ENCODE results near the gene GLP2R. TPM values are rescaled to one million over a fixed set of nuclear protein-coding genes. Genes with fewer than 3 reads are reported as not detected.
"Not testable (repeated sequence)": the region's sequence is repeated elsewhere in the genome, so short reads cannot be mapped to it uniquely, and the experiment has no call there.

GLP2R gene
- not detected in 2 replicates for total RNA-seq

- Mint-ChIP-seq H3K27ac (no peak within 1 kb of the TSS), H3K36me3 (ENCODE audit: low read depth) (no peaks in the 10 kb centered on the region)
- no peak for DNase-seq
Measured at GRCh38 chr17:9825641-9826150, at the start of gene GLP2R. GLP2R (plus strand) TSS chr17:9825924; CDS start chr17:9826064, 140 bp downstream.

GRCh38 chr17:9776911-9777310 lies 48.8 kb upstream of the GLP2R start:
- H3K9me3 Mint-ChIP-seq: no peaks in the 10 kb centered on the region
- H3K27me3 Mint-ChIP-seq: no peaks in the 10 kb centered on the region
- H3K36me3 Mint-ChIP-seq (ENCODE audit: low read depth): no peaks in the 10 kb centered on the region
- H3K4me1 Mint-ChIP-seq: no peaks in the 10 kb centered on the region
- intact Hi-C loops (cut with micrococcal nuclease): no loop called here
- DNase-seq: no peak
- H3K27ac Mint-ChIP-seq: no peak overlapping the region
- H3K4me3 Mint-ChIP-seq: no peak overlapping the region

More at GRCh38 chr17:9825641-9826150, at the start of gene GLP2R:
- no peaks in the 10 kb centered on the region for H3K4me1 Mint-ChIP-seq
- intact Hi-C loops (cut with micrococcal nuclease): no loop called here
- no peak within 1 kb of the TSS for H3K4me3 Mint-ChIP-seq
- H3K27me3 Mint-ChIP-seq: no peaks in the 10 kb centered on the region
- no peaks in the 10 kb centered on the region for H3K9me3 Mint-ChIP-seq

- no peaks in the 10 kb centered on the region for H3K27me3 Mint-ChIP-seq
- DNase-seq: no peak
- H3K27ac Mint-ChIP-seq: no peak overlapping the region
- no peaks in the 10 kb centered on the region for H3K9me3 Mint-ChIP-seq
- no peaks in the 10 kb centered on the region for H3K4me1 Mint-ChIP-seq
- no peak overlapping the region for H3K4me3 Mint-ChIP-seq
- intact Hi-C loops (cut with micrococcal nuclease): no loop called here
- no peaks in the 10 kb centered on the region for H3K36me3 Mint-ChIP-seq (ENCODE audit: low read depth)
Measured at GRCh38 chr17:9780552-9780951, 45.2 kb upstream of the GLP2R start.

- H3K27me3 Mint-ChIP-seq: no peaks in the 10 kb centered on the region
- H3K27ac Mint-ChIP-seq: no peak overlapping the region
- DNase-seq: no peak
- H3K36me3 Mint-ChIP-seq (ENCODE audit: low read depth): no peaks in the 10 kb centered on the region
- intact Hi-C loops (cut with micrococcal nuclease): no loop called here
- H3K9me3 Mint-ChIP-seq: no peaks in the 10 kb centered on the region
- no peaks in the 10 kb centered on the region for H3K4me1 Mint-ChIP-seq
- no peak overlapping the region for H3K4me3 Mint-ChIP-seq
Measured at GRCh38 chr17:9783050-9783449, 42.7 kb upstream of the GLP2R start.

- H3K27me3 Mint-ChIP-seq; H3K36me3 Mint-ChIP-seq (ENCODE audit: low read depth); H3K27ac Mint-ChIP-seq; H3K4me1 Mint-ChIP-seq; H3K4me3 Mint-ChIP-seq; H3K9me3 Mint-ChIP-seq; intact Hi-C loops (cut with micrococcal nuclease); DNase-seq: not testable (repeated sequence)
Measured at GRCh38 chr17:9783465-9783864, 42.3 kb upstream of the GLP2R start.

- no peak for DNase-seq
- no peak overlapping the region for H3K4me3 Mint-ChIP-seq
- no peak overlapping the region for H3K27ac Mint-ChIP-seq
- intact Hi-C loops (cut with micrococcal nuclease): no loop called here
- no peaks in the 10 kb centered on the region for H3K36me3 Mint-ChIP-seq (ENCODE audit: low read depth)
- H3K4me1 Mint-ChIP-seq: no peaks in the 10 kb centered on the region
- H3K27me3 Mint-ChIP-seq: no peaks in the 10 kb centered on the region
- H3K9me3 Mint-ChIP-seq: no peaks in the 10 kb centered on the region
Measured at GRCh38 chr17:9784544-9784943, 41.2 kb upstream of the GLP2R start.

- Mint-ChIP-seq H3K4me3 (no peak overlapping the region), H3K4me1 (no peaks in the 10 kb centered on the region), H3K27me3 (no peaks in the 10 kb centered on the region), H3K36me3 (ENCODE audit: low read depth) (no peaks in the 10 kb centered on the region), H3K9me3 (no peaks in the 10 kb centered on the region), H3K27ac (no peak overlapping the region)
- DNase-seq: no peak
- intact Hi-C loops (cut with micrococcal nuclease): no loop called here
Measured at GRCh38 chr17:9788601-9789000, 37.1 kb upstream of the GLP2R start.

GRCh38 chr17:9790316-9790715 lies 35.4 kb upstream of the GLP2R start:
- Mint-ChIP-seq H3K27ac (no peak overlapping the region), H3K4me1 (no peaks in the 10 kb centered on the region), H3K4me3 (no peak overlapping the region), H3K36me3 (ENCODE audit: low read depth) (no peaks in the 10 kb centered on the region), H3K9me3 (no peaks in the 10 kb centered on the region), H3K27me3 (no peaks in the 10 kb centered on the region)
- no peak for DNase-seq
- intact Hi-C loops (cut with micrococcal nuclease): no loop called here

- H3K36me3 Mint-ChIP-seq (ENCODE audit: low read depth): no peaks in the 10 kb centered on the region
- H3K4me1 Mint-ChIP-seq: no peaks in the 10 kb centered on the region
- H3K27me3 Mint-ChIP-seq: no peaks in the 10 kb centered on the region
- DNase-seq: no peak
- H3K27ac Mint-ChIP-seq: no peak within 1 kb of the TSS
- H3K9me3 Mint-ChIP-seq: no peaks in the 10 kb centered on the region
- H3K4me3 Mint-ChIP-seq: no peak within 1 kb of the TSS
- intact Hi-C loops (cut with micrococcal nuclease): no loop called here
Measured at GRCh38 chr17:9790889-9791876, 34.5 kb upstream of the GLP2R start, which contains the start of gene DHRS7C. DHRS7C (minus strand) TSS chr17:9791592; CDS start chr17:9791284, 308 bp downstream.

GRCh38 chr17:9792181-9792840 lies 33.4 kb upstream of the GLP2R start:
- H3K4me3 Mint-ChIP-seq: no peak overlapping the region
- DNase-seq: no peak
- intact Hi-C loops (cut with micrococcal nuclease): no loop called here
- H3K36me3 Mint-ChIP-seq (ENCODE audit: low read depth): no peaks in the 10 kb centered on the region
- no peak overlapping the region for H3K27ac Mint-ChIP-seq
- H3K27me3 Mint-ChIP-seq: no peaks in the 10 kb centered on the region
- no peaks in the 10 kb centered on the region for H3K4me1 Mint-ChIP-seq
- H3K9me3 Mint-ChIP-seq: no peaks in the 10 kb centered on the region

GRCh38 chr17:9798008-9798407 lies 27.7 kb upstream of the GLP2R start:
- Mint-ChIP-seq H3K27ac (no peak overlapping the region), H3K4me3 (no peak overlapping the region), H3K9me3 (no peaks in the 10 kb centered on the region), H3K4me1 (no peaks in the 10 kb centered on the region), H3K27me3 (no peaks in the 10 kb centered on the region), H3K36me3 (ENCODE audit: low read depth) (no peaks in the 10 kb centered on the region)
- intact Hi-C loops (cut with micrococcal nuclease): no loop called here
- no peak for DNase-seq

GRCh38 chr17:9798724-9799123 lies 27.0 kb upstream of the GLP2R start:
- no peaks in the 10 kb centered on the region for H3K4me1 Mint-ChIP-seq
- H3K27me3 Mint-ChIP-seq: no peaks in the 10 kb centered on the region
- intact Hi-C loops (cut with micrococcal nuclease): no loop called here
- no peak overlapping the region for H3K4me3 Mint-ChIP-seq
- no peaks in the 10 kb centered on the region for H3K36me3 Mint-ChIP-seq (ENCODE audit: low read depth)
- no peaks in the 10 kb centered on the region for H3K9me3 Mint-ChIP-seq
- H3K27ac Mint-ChIP-seq: no peak overlapping the region
- DNase-seq: no peak

- no peak for DNase-seq
- Mint-ChIP-seq H3K4me3 (no peak overlapping the region), H3K36me3 (ENCODE audit: low read depth) (no peaks in the 10 kb centered on the region), H3K27ac (no peak overlapping the region), H3K4me1 (no peaks in the 10 kb centered on the region), H3K27me3 (no peaks in the 10 kb centered on the region), H3K9me3 (no peaks in the 10 kb centered on the region)
- intact Hi-C loops (cut with micrococcal nuclease): no loop called here
Measured at GRCh38 chr17:9801505-9801904, 24.2 kb upstream of the GLP2R start.

GRCh38 chr17:9802294-9802693 lies 23.4 kb upstream of the GLP2R start:
- Mint-ChIP-seq H3K4me3 (no peak overlapping the region), H3K27ac (no peak overlapping the region), H3K4me1 (no peaks in the 10 kb centered on the region), H3K36me3 (ENCODE audit: low read depth) (no peaks in the 10 kb centered on the region), H3K9me3 (no peaks in the 10 kb centered on the region), H3K27me3 (no peaks in the 10 kb centered on the region)
- DNase-seq: no peak
- intact Hi-C loops (cut with micrococcal nuclease): no loop called here

Measured in activated CD4-positive, alpha-beta T cell treated with anti-CD3 and anti-CD28 coated beads, Interleukin-2, amount 10 ng/mL, durations not matched to agents 24 days and 14 days (primary cell).